Uterus (tissue), 4 donors: ENCODE data around the gene RRAGD. TPM values are rescaled to one million over a fixed set of nuclear protein-coding genes. Genes with fewer than 3 reads are reported as not detected.
A peak's percentile ranks its signal among the peaks of the same experiment; 100 is the strongest.

Experiments used
- DNase-seq, 2 donors: peaks; one replicate each; pipeline ENCODE4 v3.0.0-alpha.2; 2019 to 2020
- H3K27ac ChIP-seq, 2 donors: fragments of 200-600 bp; sonication (generic); 1 replicate in 1 of 2; 2 replicates in 1 of 2; pipeline ENCODE4 v1.5.1; 2016 to 2018
- H3K27me3 ChIP-seq, 2 donors: fragments of 200-600 bp; sonication (generic); one replicate each; pipeline ENCODE4 v1.5.1; 2018 to 2019; ENCODE audit warnings: control low read depth in 1 of 2
- H3K36me3 ChIP-seq, 2 donors: fragments of 200-600 bp; sonication (generic); one replicate each; pipeline ENCODE4 v1.5.1; 2019; ENCODE audit warnings: control low read depth in 1 of 2
- H3K4me1 ChIP-seq, 2 donors: fragments of 200-600 bp; sonication (generic); one replicate each; pipeline ENCODE4 v1.5.1; 2018 to 2019; ENCODE audit warnings: control low read depth in 1 of 2
- H3K4me3 ChIP-seq, 2 donors: fragments of 200-600 bp; sonication (generic); 1 replicate in 1 of 2; 2 replicates in 1 of 2; pipeline ENCODE4 v1.5.1; 2018 to 2019; ENCODE audit warnings: mild to moderate bottlenecking in 1 of 2
- H3K9me3 ChIP-seq, 2 donors: fragments of 200-600 bp; sonication (generic); one replicate each; pipeline ENCODE4 v1.5.1; 2019; ENCODE audit warnings: control low read depth in 1 of 2
- CTCF ChIP-seq, 4 experiments: fragments of 200-600 bp in 2 of 4; fragments of 450-650 bp in 2 of 4; sonication (generic) in 2 of 4; IDR thresholded peaks; one replicate each; pipeline ENCODE4 v1.5.1; 2016 to 2019; ENCODE audit warnings: antibody characterized with exemption in 4 of 4, mild to moderate bottlenecking in 2 of 4, moderate library complexity in 1 of 4
- POLR2A ChIP-seq, 2 donors: fragments of 450-650 bp; IDR thresholded peaks; one replicate each; pipeline ENCODE4 v1.6.1; 2016; ENCODE audit warnings: antibody characterized with exemption in 2 of 2, mild to moderate bottlenecking in 1 of 2, moderate library complexity in 1 of 2
- intact Hi-C: fragments of 100-400 bp; cut with DNase I; formaldehyde crosslinking; loops from one replicate; pipeline ENCODE4 v1.15.1; 2023; ENCODE audit warnings: low total_unique reads
- total RNA-seq, 4 donors: library from RNA; depleted of rRNA in 3 of 4; stranded (reverse); fragments of >200 nt in 3 of 4; gene quantifications; one replicate each; pipeline versions ENCODE4 v1.1.0 to v1.2.4, GENCODE V29; 2014 to 2023
- donor health status: DM: yes; HTN: yes; CAD: no.

The RRAGD gene
- total RNA-seq: 1 to 10 TPM in 3 of 4 donors, under 1 TPM in 1; 0.26 to 6.5 (median 3.6) TPM

GRCh38 chr6:89412071-89413005, at the start of gene RRAGD:
TSS of gene RRAGD (minus strand) at chr6:89412273. CDS start at chr6:89411993, 280 bp downstream.
- H3K4me3 ChIP-seq: peak within 1 kb of the TSS; percentile 47 to 79
- no peaks in the 10 kb centered on the region for H3K27me3 ChIP-seq
- TF ChIP-seq POLR2A (IDR thresholded peaks at IDR 0.05): no peak
- no peak for TF ChIP-seq CTCF (IDR thresholded peaks at IDR 0.05)
- no peaks in the 10 kb centered on the region for H3K9me3 ChIP-seq
- peak; percentile 35 to 41 for DNase-seq
- H3K27ac ChIP-seq: no peak within 1 kb of the TSS
- no peaks in the 10 kb centered on the region for H3K36me3 ChIP-seq
- H3K4me1 ChIP-seq: no peaks in the 10 kb centered on the region
- intact Hi-C loops: no loop called here

DNA sequence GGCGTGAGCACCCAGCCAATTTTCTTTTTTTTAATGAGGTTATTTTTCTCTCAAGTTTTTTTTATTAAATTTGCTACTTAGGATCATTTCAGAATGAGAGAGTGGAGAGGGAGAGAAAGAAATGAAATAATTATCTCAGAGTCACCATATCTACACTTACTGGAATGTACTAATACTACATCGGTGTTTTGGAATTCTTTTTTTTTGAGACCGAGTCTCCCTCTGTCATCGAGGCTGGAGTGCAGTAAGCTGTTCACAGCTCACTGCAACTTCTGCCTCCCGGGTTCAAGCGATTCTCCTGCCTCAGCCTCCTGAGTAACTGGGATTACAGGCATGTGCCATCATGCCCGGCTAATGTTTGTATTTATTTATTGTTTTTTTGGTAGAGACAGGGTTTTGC, 48.6 kb upstream of the RRAGD start:
- no peak overlapping the region for H3K27ac ChIP-seq
- no peaks in the 10 kb centered on the region for H3K27me3 ChIP-seq
- TF ChIP-seq POLR2A (IDR thresholded peaks at IDR 0.05) (no peak), CTCF (IDR thresholded peaks at IDR 0.05) (no peak)
- DNase-seq: no peak
- no peaks in the 10 kb centered on the region for H3K9me3 ChIP-seq
- H3K4me1 ChIP-seq: no peaks in the 10 kb centered on the region
- intact Hi-C loops: no loop called here
- no peaks in the 10 kb centered on the region for H3K36me3 ChIP-seq
- H3K4me3 ChIP-seq: no peak overlapping the region

GRCh38 chr6:89459501-89459900, 47.4 kb upstream of the RRAGD start:
- no peak for TF ChIP-seq POLR2A (IDR thresholded peaks at IDR 0.05)
- TF ChIP-seq CTCF (IDR thresholded peaks at IDR 0.05): no peak
- Histone ChIP-seq H3K27ac (no peak overlapping the region), H3K9me3 (no peaks in the 10 kb centered on the region), H3K27me3 (no peaks in the 10 kb centered on the region), H3K4me1 (no peaks in the 10 kb centered on the region), H3K4me3 (no peak overlapping the region), H3K36me3 (no peaks in the 10 kb centered on the region)
- no peak for DNase-seq
- intact Hi-C loops: no loop called here

DNA sequence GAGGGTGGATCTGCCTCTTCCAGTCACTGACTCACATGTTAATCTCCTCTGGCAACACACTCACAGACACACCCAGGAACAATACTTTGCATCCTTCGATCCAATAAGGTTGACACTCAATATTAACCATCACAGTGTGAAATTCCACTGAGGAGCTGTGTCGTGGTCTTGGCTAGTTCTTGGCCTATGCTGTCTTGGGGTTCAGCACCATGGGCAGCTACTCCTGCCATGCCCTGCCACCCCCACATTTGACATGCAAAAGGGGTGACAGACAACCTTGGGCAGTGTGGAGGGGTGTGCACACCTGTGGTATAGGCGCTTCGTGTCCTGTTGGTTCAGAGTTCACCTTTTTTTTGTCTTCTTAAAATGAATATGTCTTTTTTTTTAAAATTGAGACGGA, 46.6 kb upstream of the RRAGD start:
- Histone ChIP-seq H3K27ac (no peak overlapping the region), H3K9me3 (no peaks in the 10 kb centered on the region), H3K36me3 (no peaks in the 10 kb centered on the region), H3K27me3 (no peaks in the 10 kb centered on the region), H3K4me1 (no peaks in the 10 kb centered on the region), H3K4me3 (no peak overlapping the region)
- no peak for DNase-seq
- intact Hi-C loops: no loop called here
- no peak for TF ChIP-seq CTCF (IDR thresholded peaks at IDR 0.05)
- TF ChIP-seq POLR2A (IDR thresholded peaks at IDR 0.05): no peak

DNA sequence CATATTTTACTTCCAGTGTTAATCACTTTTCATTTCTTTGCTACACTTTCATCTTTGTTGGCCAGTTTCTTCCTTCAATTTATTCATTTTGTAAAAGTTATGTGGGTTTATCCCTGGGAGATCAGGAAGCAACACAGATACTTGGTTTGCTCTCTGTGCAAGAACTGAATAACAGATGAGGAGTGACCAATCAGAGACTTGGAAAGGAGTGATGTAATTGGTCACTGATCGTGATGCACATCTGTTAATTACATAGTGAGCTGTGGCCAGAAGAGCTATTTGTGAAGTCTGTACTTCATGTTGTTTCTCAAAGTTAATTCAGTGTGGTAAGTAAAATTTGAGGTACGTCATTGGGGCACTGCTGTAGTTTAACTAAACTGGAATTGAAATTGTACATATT, 42.2 kb upstream of the RRAGD start:
- intact Hi-C loops: no loop called here
- DNase-seq: no peak
- no peak for TF ChIP-seq CTCF (IDR thresholded peaks at IDR 0.05)
- TF ChIP-seq POLR2A (IDR thresholded peaks at IDR 0.05): no peak
- Histone ChIP-seq H3K27me3 (no peaks in the 10 kb centered on the region), H3K9me3 (no peaks in the 10 kb centered on the region), H3K27ac (no peak overlapping the region), H3K36me3 (no peaks in the 10 kb centered on the region), H3K4me3 (no peak overlapping the region), H3K4me1 (no peaks in the 10 kb centered on the region)
